ENCODE measurements around the gene SH2D3A.

The SH2D3A gene

GRCh38 chr19:6794686-6795431 is 27.6 kb upstream of the SH2D3A start:
- no peak overlapping the region for H3K27ac ChIP-seq (ENCODE audit: low read length, poor library complexity, severe bottlenecking)
- H3K4me3 ChIP-seq (ENCODE audit: insufficient read depth in 1 of 2, low read depth in 1 of 2, low read length in 2 of 2), result no peak overlapping the region
- H2AFZ ChIP-seq (ENCODE audit: low read depth, low read length), result no peak overlapping the region
- H3K4me1 ChIP-seq (ENCODE audit: control insufficient read depth, insufficient read depth, low read depth, low read length), result no peaks in the 10 kb centered on the region
- H2BK12ac ChIP-seq (ENCODE audit: low read length in 2 of 2), result no peak overlapping the region
- WGBS, result 87% methylated on average over 12 of the region's 13 CpGs
- H3K79me1 ChIP-seq (replicated peaks; ENCODE audit: low read length, poor library complexity, severe bottlenecking), result no peaks in the 10 kb centered on the region
- H2BK15ac ChIP-seq (ENCODE audit: low read depth, poor library complexity, severe bottlenecking), result no peak overlapping the region
- peaks cover 4% of the 10 kb centered on the region for H3K9me3 ChIP-seq (ENCODE audit: control insufficient read depth, low read length)
- H3K27me3 ChIP-seq (ENCODE audit: control insufficient read depth in 1 of 2, insufficient read depth in 1 of 2, low read length in 2 of 2), result peaks cover 0 to 12% of the 10 kb centered on the region in 2 experiments
- H4K91ac ChIP-seq (ENCODE audit: low read length), result no peak overlapping the region
- no peak overlapping the region for H2BK5ac ChIP-seq (ENCODE audit: low read depth, low read length, poor library complexity, severe bottlenecking)
- no peaks in the 10 kb centered on the region for H3K36me3 ChIP-seq (ENCODE audit: control insufficient read depth in 1 of 2, insufficient read depth in 2 of 2, low read depth in 1 of 2, low read length in 2 of 2)
- H3K23ac ChIP-seq (ENCODE audit: low read length in 2 of 2), result no peak overlapping the region
- H2BK120ac ChIP-seq (ENCODE audit: low read depth, low read length), result no peak overlapping the region
- no peak overlapping the region for H3K4me2 ChIP-seq (ENCODE audit: low read length, poor library complexity, severe bottlenecking)
- H2AK5ac ChIP-seq (ENCODE audit: low read length, severe bottlenecking), result no peak overlapping the region
- H3K14ac ChIP-seq (ENCODE audit: low read length in 2 of 2), result no peak overlapping the region
- no peak overlapping the region for H3K9ac ChIP-seq (ENCODE audit: low read length)
- no peak overlapping the region for H4K8ac ChIP-seq (ENCODE audit: low read length)
- DNase-seq, result no peak
- H3K18ac ChIP-seq (ENCODE audit: low read depth in 1 of 2, low read length in 2 of 2), result no peak overlapping the region
- H3K4ac ChIP-seq (ENCODE audit: low read depth in 1 of 2, low read length in 2 of 2), result no peak overlapping the region

DNA sequence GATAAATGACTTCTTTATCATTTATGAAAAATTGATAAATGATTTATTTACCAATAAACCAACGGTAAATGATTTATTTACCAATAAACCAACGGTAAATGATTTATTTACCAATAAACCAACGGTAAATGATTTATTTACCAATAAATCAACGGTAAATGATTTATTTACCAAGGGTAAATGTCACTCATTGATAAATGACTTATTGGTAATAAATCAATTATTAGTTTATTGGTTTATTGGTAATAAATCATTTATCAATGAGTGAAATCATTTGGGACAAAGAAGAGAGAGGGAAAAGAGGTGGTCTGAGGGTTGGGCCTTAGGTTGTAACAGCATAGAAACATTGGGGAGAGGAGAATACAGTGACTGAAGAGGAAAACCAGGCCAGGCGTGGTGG is 26.7 kb upstream of the SH2D3A start:
- Histone ChIP-seq H3K18ac (ENCODE audit: low read depth in 1 of 2, low read length in 2 of 2) (no peak overlapping the region), H3K36me3 (ENCODE audit: control insufficient read depth in 1 of 2, insufficient read depth in 2 of 2, low read depth in 1 of 2, low read length in 2 of 2) (no peaks in the 10 kb centered on the region), H3K9me3 (ENCODE audit: control insufficient read depth, low read length) (peaks cover 4% of the 10 kb centered on the region), H2BK5ac (ENCODE audit: low read depth, low read length, poor library complexity, severe bottlenecking) (no peak overlapping the region), H3K14ac (ENCODE audit: low read length in 2 of 2) (no peak overlapping the region), H3K23ac (ENCODE audit: low read length in 2 of 2) (no peak overlapping the region), H2AK5ac (ENCODE audit: low read length, severe bottlenecking) (no peak overlapping the region), H3K27ac (ENCODE audit: low read length, poor library complexity, severe bottlenecking) (no peak overlapping the region), H3K4me1 (ENCODE audit: control insufficient read depth, insufficient read depth, low read depth, low read length) (no peaks in the 10 kb centered on the region), H3K9ac (ENCODE audit: low read length) (no peak overlapping the region), H3K4ac (ENCODE audit: low read depth in 1 of 2, low read length in 2 of 2) (no peak overlapping the region), H3K4me3 (ENCODE audit: insufficient read depth in 1 of 2, low read depth in 1 of 2, low read length in 2 of 2) (no peak overlapping the region), H3K4me2 (ENCODE audit: low read length, poor library complexity, severe bottlenecking) (no peak overlapping the region), H2BK120ac (ENCODE audit: low read depth, low read length) (no peak overlapping the region), H2BK15ac (ENCODE audit: low read depth, poor library complexity, severe bottlenecking) (no peak overlapping the region), H3K27me3 (ENCODE audit: control insufficient read depth in 1 of 2, insufficient read depth in 1 of 2, low read length in 2 of 2) (peaks cover 0 to 12% of the 10 kb centered on the region in 2 experiments), H3K79me1 (replicated peaks; ENCODE audit: low read length, poor library complexity, severe bottlenecking) (no peaks in the 10 kb centered on the region), H4K8ac (ENCODE audit: low read length) (no peak overlapping the region), H4K91ac (ENCODE audit: low read length) (no peak overlapping the region), H2BK12ac (ENCODE audit: low read length in 2 of 2) (no peak overlapping the region), H2AFZ (ENCODE audit: low read depth, low read length) (no peak overlapping the region)
- no peak for DNase-seq
- WGBS, result 84% methylated on average over 3 of the region's 5 CpGs

DNA sequence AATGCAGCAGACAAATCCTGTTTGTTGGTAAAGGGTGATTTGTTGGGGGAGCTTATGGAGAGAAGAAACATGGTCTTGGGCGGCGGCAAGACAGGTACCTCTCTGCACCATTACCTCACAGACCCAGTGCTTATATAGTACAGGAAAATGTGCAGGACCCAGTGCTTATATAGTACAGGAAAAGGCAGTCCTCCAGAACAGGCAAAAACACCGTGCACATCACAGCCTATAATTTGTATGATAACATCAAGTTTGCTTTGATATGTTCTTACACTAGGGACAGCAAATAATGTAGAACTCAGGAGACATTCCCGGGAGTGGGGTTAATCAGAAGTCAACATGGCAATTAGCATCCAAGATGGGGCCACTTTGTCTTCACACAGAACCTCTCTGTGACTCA is 26.2 kb upstream of the SH2D3A start:
- H3K23ac ChIP-seq (ENCODE audit: low read length in 2 of 2), result no peak overlapping the region
- no peaks in the 10 kb centered on the region for H3K36me3 ChIP-seq (ENCODE audit: control insufficient read depth in 1 of 2, insufficient read depth in 2 of 2, low read depth in 1 of 2, low read length in 2 of 2)
- no peak overlapping the region for H3K4ac ChIP-seq (ENCODE audit: low read depth in 1 of 2, low read length in 2 of 2)
- peaks cover 4% of the 10 kb centered on the region for H3K9me3 ChIP-seq (ENCODE audit: control insufficient read depth, low read length)
- H3K79me1 ChIP-seq (replicated peaks; ENCODE audit: low read length, poor library complexity, severe bottlenecking), result no peaks in the 10 kb centered on the region
- 90% methylated on average over 2 of the region's 4 CpGs for WGBS
- no peak overlapping the region for H3K18ac ChIP-seq (ENCODE audit: low read depth in 1 of 2, low read length in 2 of 2)
- H3K27me3 ChIP-seq (ENCODE audit: control insufficient read depth in 1 of 2, insufficient read depth in 1 of 2, low read length in 2 of 2), result peaks cover 0 to 12% of the 10 kb centered on the region in 2 experiments
- H3K4me3 ChIP-seq (ENCODE audit: insufficient read depth in 1 of 2, low read depth in 1 of 2, low read length in 2 of 2), result no peak overlapping the region
- no peak overlapping the region for H2BK5ac ChIP-seq (ENCODE audit: low read depth, low read length, poor library complexity, severe bottlenecking)
- no peak overlapping the region for H3K27ac ChIP-seq (ENCODE audit: low read length, poor library complexity, severe bottlenecking)
- no peak overlapping the region for H3K4me2 ChIP-seq (ENCODE audit: low read length, poor library complexity, severe bottlenecking)
- no peak overlapping the region for H2AK5ac ChIP-seq (ENCODE audit: low read length, severe bottlenecking)
- no peak overlapping the region for H4K91ac ChIP-seq (ENCODE audit: low read length)
- no peak overlapping the region for H3K9ac ChIP-seq (ENCODE audit: low read length)
- no peak overlapping the region for H2BK120ac ChIP-seq (ENCODE audit: low read depth, low read length)
- DNase-seq, result no peak
- no peak overlapping the region for H3K14ac ChIP-seq (ENCODE audit: low read length in 2 of 2)
- H3K4me1 ChIP-seq (ENCODE audit: control insufficient read depth, insufficient read depth, low read depth, low read length), result no peaks in the 10 kb centered on the region
- no peak overlapping the region for H2AFZ ChIP-seq (ENCODE audit: low read depth, low read length)
- H2BK12ac ChIP-seq (ENCODE audit: low read length in 2 of 2), result no peak overlapping the region
- no peak overlapping the region for H2BK15ac ChIP-seq (ENCODE audit: low read depth, poor library complexity, severe bottlenecking)
- H4K8ac ChIP-seq (ENCODE audit: low read length), result no peak overlapping the region

- no peaks in the 10 kb centered on the region for H3K36me3 ChIP-seq (ENCODE audit: control insufficient read depth in 1 of 2, insufficient read depth in 2 of 2, low read depth in 1 of 2, low read length in 2 of 2)
- no peak overlapping the region for H3K4me3 ChIP-seq (ENCODE audit: insufficient read depth in 1 of 2, low read depth in 1 of 2, low read length in 2 of 2)
- no peak overlapping the region for H3K18ac ChIP-seq (ENCODE audit: low read depth in 1 of 2, low read length in 2 of 2)
- DNase-seq, result no peak
- no peak overlapping the region for H2BK120ac ChIP-seq (ENCODE audit: low read depth, low read length)
- no peak overlapping the region for H3K4me2 ChIP-seq (ENCODE audit: low read length, poor library complexity, severe bottlenecking)
- no peak overlapping the region for H4K8ac ChIP-seq (ENCODE audit: low read length)
- no peak overlapping the region for H2AFZ ChIP-seq (ENCODE audit: low read depth, low read length)
- no peak overlapping the region for H3K14ac ChIP-seq (ENCODE audit: low read length in 2 of 2)
- H3K27me3 ChIP-seq (ENCODE audit: control insufficient read depth in 1 of 2, insufficient read depth in 1 of 2, low read length in 2 of 2), result peaks cover 0 to 12% of the 10 kb centered on the region in 2 experiments
- H3K79me1 ChIP-seq (replicated peaks; ENCODE audit: low read length, poor library complexity, severe bottlenecking), result no peaks in the 10 kb centered on the region
- H2BK12ac ChIP-seq (ENCODE audit: low read length in 2 of 2), result no peak overlapping the region
- WGBS, result 29% methylated on average over 6 of the region's 6 CpGs
- H4K91ac ChIP-seq (ENCODE audit: low read length), result no peak overlapping the region
- no peak overlapping the region for H3K4ac ChIP-seq (ENCODE audit: low read depth in 1 of 2, low read length in 2 of 2)
- no peak overlapping the region for H3K23ac ChIP-seq (ENCODE audit: low read length in 2 of 2)
- H3K9ac ChIP-seq (ENCODE audit: low read length), result no peak overlapping the region
- H2AK5ac ChIP-seq (ENCODE audit: low read length, severe bottlenecking), result no peak overlapping the region
- H3K9me3 ChIP-seq (ENCODE audit: control insufficient read depth, low read length), result peaks cover 4% of the 10 kb centered on the region
- H3K4me1 ChIP-seq (ENCODE audit: control insufficient read depth, insufficient read depth, low read depth, low read length), result no peaks in the 10 kb centered on the region
- H2BK5ac ChIP-seq (ENCODE audit: low read depth, low read length, poor library complexity, severe bottlenecking), result no peak overlapping the region
- H3K27ac ChIP-seq (ENCODE audit: low read length, poor library complexity, severe bottlenecking), result no peak overlapping the region
- H2BK15ac ChIP-seq (ENCODE audit: low read depth, poor library complexity, severe bottlenecking), result no peak overlapping the region
These were observed 24.0 kb upstream of the SH2D3A start for GRCh38 chr19:6791237-6791636.
